NCI-H2081 treated with DMSO at 0.1 percent for 48 hours (cell line): Measurements from ENCODE around the gene DEPDC5.
"Not testable (repeated sequence)": the region's sequence is repeated elsewhere in the genome, so short reads cannot be mapped to it uniquely, and the experiment has no call there.

Source experiments
- DNase-seq: peaks from one replicate; lab custom pipeline; 2025; lab: John Stamatoyannopoulos, UW

The DEPDC5 gene

DNA sequence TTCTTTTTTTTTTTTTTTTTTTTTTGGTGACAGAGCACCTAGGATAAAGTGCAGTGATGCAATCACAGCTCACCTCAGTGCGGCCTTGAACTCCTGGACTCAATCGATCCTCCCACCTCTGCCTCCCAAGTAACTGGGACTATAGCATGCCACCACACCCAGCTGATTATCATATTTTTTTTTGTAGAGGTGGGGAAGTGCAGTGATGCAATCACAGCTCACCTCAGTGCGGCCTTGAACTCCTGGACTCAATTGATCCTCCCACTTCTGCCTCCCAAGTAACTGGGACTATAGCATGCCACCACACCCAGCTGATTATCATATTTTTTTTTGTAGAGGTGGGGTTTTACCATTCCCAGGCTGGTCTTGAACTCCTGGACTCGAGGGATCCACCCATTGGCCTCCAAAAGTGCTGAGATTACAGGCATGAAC lies 61.6 kb downstream of the DEPDC5 start:
- DNase-seq: not testable (repeated sequence)

DNA sequence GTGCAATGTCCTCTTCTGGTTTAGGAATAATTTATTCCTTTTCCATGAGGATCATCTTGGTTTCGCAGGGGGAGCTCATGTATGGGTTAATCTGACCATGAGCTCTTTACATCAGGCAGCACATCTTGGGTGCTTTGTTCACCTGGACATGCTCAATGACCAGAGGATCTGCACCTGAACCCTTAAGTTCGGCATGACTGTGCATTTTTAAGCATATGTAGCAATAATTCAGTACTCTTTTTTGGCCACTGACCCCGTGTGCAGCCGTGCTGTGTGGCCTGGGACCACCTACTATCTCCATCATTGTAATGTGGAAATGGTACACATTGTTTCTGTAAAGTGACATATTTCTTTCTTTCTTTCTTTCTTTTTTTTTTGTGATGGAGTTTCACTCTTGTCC lies 62.9 kb downstream of the DEPDC5 start:
- DNase-seq: no peak

DNA sequence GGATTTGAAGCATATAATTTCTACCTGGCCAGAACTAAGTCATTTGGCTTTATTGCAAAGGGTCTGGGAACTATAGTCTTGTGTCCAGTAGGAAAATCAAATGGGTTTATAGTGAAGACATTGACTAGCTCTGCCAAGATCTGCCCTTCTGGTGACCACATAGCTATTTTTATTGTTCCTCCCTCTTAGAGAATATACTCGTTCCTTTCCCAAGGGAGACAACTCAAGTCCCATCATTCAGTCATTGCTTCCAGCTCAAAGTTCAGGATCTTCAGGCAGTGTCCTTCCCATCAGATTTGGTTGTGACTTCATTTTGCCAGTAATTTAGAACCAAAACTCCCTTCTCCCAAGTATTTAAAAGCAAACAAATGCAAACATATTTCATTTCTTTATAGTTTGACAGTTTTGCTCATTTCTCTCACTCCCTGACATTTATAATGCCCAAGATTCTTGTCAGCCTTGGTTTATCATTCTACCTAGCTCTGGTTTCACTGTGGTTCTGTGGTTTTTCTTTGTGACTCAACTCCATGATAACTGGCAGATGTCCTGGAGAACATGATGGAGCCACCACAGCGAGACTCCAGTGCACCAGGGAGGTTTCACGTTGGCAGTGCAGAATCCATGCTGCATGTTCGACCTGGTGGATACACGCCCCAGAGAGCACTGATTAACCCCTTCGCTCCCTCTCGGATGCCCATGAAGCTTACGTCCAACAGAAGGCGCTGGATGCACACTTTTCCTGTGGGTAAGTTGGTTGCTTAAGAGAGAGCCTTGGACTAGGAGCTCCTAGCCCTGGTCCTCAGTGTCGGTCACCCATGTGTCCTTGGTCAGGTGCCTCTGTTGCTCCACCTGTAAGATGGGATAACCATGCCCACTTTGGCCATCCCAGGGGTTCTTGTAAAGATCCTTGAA lies 64.9 kb downstream of the DEPDC5 start:
- no peak for DNase-seq

DNA sequence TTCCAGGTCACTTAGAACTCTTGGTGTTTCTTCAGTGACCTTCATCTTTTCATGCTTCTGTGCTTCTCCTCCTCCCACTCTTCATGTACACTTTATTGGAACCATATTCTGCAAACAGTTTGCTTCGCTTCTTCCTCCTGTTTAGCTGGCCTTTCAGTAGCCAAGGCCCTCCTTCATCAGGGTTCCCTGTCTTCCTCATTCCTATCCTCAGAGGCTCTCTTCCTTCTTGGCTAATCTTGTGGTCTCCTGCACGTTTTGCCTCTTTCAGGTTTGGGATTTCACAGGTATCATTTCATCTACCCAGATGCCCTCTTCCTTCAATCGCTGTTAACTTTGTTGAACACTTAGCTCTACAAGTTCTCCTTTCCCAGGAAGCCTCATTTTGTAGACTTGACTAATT lies 66.8 kb downstream of the DEPDC5 start:
- no peak for DNase-seq

DNA sequence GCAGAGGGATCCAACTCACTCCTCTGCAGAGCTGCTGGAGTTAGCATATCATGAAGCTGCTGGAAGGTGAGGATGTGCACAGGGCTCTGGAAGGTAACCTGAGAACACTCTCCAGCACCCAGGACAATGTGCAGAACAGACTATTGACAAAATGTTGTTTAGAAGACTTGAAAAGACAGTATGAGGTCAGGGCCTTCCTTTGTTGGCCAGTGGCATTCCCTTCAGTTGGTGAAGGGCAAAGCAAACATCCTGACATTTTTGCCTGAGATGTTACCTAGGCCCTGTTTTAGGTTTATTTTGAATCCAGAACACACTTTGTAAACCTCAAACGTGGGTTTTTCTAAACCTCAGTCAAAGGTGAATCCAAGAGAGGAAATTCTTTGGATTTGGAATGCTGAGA lies 67.8 kb downstream of the DEPDC5 start:
- no peak for DNase-seq

DNA sequence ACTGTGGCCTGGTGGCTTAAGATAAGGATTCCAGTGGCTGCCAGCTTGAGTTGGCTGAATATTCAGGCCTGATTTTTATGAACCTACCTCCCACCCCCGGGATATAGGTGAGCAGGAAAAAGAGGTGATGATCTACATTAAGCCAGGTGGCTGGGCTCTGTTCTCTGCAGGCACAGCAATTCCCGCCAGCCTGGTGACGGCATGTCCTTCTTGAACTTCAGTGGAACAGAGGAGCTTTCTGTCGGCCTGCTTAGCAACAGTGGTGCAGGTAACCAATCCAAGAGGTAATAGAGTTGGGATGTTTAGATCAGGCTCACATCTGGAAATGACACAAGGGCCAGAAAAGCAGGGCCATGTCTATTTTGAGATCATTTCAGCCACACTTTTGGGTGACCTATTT lies 68.7 kb downstream of the DEPDC5 start:
- DNase-seq: no peak

DNA sequence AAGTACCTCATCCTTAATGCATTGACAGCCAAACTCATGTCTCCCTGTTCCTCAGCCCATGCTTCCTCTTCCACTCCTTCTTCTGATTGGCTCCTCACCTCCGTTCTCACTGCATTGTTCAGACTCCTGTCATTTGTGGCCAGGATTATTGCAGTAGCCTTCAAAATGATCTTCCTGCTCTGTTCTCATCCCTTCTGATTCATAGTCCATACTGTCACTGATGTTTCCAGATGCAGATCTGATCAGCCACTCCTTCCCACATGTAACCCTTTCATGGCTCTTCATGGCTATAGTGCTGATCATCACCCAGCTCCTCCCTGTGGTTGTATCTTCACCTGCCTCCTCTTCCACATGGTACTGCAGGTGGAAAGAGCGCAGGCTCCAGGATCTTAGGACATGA lies 71.7 kb downstream of the DEPDC5 start:
- DNase-seq: no peak

DNA sequence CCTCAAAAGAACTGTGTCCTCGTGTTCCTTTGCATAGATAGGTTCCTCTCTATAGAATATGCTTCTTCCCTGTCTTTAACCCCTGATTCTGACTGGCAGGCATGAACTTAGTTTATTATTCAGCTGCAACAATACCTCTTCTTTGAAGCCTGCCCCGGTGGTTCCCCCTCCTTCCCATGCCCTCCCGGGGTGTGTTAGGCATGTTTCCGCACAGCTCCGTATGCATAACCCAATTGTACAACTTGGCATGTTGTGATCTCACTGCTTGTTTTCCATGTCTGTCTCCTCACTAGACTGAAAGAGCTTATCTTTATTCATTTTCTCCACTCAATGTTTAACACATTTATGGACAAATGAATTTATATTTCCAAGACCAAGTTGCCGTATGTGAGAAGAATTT lies 72.6 kb downstream of the DEPDC5 start:
- no peak for DNase-seq

DNA sequence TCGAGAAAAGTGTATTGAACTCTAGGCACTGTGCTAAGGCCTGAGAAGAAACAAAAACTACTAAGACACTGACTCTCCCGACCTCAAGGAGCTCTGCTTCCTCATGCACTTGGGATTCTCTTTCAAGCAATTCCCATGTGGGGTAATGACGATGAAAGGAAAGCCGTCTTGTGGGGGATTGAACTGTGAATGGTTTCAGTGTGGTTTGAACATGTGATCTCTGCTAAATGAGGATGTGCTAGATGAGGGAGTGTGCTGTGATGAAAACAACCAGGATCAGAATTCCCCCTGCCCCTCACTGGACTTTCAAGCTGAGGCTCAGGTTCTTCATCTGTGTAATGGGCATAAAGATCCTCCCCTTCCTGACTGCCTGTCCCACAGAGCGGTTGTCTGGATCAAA lies 74.9 kb downstream of the DEPDC5 start:
- no peak for DNase-seq

DNA sequence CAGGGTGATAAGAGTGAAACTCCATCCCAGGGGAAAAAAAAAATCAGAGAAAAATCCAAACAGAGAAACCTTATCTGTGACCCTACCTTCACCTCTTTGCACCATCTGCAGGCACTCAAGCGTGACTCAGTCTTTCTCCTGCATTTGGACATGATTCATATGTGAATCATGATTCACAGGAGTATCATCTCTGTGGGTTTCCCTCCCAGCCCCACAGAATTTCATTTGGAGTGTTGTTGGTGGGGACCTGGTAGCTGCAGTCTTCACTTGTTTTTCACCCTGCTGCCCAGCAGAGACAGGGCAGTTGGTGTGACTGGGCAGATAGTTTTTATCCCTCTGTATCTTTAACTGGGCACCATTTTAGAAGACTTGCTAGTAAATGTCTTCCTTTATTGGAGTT lies 75.7 kb downstream of the DEPDC5 start:
- no peak for DNase-seq

DNA sequence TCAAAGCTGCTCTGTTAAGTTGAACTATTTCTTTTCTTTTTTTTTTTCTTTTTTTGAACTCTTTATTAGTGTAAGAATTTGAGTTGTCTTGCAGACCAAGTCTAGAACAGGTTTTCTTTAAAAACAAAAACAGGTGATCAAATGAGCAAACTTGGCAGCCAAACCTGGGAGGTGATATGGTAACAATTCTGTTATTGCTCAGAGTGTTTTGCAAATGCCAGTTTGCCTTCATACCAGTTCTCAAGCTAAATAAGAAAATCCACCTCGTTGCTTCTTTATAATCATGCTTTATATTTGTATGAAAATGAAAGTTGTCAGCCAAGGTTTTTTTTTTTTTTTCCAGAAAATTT lies 76.9 kb downstream of the DEPDC5 start:
- no peak for DNase-seq

DNA sequence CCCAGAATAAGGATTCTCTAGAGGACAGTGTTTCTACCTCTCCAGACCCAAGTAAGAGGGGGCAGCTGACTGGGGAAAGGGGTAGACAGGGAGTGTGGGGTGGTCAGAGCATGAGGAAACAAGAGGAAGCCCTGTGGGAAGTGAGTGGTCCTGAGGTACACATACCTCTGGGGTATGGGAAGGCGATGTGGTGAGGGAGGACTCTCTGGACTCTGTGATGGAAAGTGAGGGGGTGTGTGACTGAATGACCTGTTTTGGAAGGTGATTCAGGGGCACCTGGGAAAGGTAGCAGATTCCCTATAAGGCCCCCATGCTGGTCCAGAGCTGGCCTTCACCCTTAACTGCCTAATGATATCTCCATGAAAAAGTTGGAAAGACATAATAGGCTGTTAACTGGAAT lies 80.1 kb downstream of the DEPDC5 start:
- DNase-seq: no peak

DNA sequence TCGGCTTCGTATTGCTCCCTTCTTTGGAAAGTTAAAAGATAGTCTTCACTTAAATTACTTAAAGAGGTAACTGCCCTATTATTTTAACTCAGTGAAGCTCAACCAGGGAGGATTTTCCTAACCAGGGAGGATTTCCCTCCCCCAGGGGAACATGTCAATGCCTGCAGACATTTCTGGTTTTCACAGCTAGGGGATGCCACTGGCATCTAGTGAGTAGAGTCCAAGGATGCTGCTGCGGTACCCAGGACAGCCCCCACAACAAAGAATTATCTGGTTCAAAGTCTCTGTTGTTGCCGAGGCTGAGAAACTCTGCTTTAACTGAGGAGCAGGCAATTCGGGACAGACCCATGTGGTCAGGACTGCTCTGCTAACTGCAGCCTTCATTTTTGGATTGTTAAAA lies 82.2 kb downstream of the DEPDC5 start:
- DNase-seq: no peak

DNA sequence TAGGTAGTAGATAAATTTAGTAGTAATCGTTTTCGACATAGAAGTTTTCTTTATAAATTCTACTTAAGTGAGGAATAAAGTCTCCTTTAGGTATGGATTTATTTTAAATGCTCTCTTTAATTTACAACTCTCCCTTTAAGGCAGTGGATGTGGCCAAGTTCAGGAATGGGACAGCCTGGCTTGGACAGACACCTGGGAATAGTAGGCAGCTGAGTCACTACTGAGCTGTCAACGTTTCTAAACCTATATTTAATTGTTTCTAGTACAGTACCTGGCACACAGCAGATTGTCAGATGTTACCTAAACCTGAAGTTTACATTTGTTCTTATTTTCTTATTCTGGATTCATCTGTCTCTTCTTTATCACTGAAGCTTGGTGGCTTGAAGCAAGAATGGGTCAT lies 85.1 kb downstream of the DEPDC5 start:
- DNase-seq: no peak

DNA sequence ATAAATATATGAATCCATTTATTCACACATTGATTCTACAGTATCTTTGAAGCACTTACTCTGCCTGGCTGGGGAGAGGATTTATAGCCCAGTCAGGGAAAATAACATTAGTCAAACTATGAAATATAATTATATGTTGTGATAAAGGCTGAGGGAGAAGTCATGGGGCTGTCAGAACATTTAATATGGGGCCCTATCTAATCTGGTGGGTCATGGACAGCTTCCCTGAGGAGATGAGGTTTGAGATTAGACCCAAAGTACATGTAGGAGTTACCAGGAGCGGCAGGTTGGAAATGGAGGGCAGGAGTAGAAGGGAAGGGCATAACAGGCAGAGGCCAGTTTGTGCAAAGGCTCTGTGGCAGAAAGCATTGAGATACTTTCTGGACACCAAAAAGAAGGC lies 86.2 kb downstream of the DEPDC5 start:
- no peak for DNase-seq

DNA sequence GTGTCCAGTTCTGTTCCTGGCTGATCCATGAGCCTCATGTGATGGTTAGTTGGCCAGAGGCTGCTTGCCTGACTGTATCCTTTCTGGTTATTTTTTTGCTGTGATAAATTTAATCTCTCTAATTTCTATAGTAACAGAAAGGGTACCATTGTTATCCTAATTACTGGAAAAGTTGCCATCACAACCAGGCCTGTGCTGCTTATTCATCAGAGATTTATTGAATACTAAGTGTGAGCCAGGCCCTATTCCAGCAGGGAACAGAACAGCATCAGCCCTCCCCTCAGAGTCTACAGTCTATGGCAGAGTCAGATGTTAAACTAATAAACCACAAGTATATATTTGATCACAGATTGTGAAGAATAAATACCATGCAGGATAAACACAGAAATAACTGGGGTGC lies 86.8 kb downstream of the DEPDC5 start:
- no peak for DNase-seq

DNA sequence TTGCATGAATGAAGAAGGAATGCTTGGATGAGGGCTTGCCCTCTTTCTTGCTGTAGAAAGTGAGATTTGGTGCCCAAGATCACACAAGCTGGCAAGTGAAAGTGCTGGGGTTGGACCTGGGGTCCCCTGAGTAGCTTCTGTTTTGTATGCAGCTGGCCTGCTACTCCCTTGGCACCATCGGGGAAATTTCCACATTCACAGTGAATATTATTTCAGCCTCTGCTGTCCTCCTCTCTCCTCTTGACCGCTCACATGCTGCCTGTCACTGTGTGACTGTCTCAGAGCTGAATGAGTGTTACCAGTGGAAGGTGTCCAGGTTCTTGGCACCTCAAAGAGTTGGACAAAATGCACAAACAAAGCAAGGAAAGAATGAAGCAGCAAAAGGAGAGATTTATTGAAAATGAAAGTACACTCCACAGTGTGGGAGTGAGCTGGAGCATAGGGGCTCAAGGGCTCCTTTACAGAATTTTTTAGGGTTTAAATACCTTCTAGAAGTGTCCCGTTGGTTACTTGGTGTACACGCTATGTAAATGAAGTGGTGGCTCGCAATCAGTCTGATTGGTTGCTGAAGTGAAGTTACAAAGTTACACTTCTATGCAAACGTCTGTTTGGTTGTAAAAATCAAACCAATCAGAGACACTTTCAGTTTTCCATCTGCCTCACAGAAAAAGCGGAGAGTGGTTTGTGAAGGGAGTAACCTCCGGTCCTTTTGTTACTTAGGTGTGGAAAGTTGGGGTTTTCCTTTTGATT lies 87.4 kb downstream of the DEPDC5 start:
- DNase-seq: no peak

DNA sequence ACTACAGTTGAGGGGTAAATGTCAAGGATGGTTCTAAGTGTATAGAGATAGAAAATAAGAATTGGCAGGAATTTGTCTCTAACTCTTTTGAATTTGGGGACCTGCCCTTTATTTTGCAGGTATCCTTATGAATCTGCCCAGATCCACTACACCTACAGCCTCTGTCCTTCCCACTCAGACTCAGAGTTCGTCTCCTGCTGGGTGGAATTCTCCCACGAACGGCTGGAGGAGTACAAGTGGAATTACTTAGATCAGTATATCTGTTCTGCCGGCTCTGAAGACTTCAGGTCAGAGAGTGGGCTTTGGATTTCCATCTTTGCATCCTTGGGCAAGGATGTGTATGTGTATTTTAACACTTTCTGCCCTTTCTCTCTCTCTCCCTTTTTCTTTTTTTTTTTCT lies 89.7 kb downstream of the DEPDC5 start:
- no peak for DNase-seq

DNA sequence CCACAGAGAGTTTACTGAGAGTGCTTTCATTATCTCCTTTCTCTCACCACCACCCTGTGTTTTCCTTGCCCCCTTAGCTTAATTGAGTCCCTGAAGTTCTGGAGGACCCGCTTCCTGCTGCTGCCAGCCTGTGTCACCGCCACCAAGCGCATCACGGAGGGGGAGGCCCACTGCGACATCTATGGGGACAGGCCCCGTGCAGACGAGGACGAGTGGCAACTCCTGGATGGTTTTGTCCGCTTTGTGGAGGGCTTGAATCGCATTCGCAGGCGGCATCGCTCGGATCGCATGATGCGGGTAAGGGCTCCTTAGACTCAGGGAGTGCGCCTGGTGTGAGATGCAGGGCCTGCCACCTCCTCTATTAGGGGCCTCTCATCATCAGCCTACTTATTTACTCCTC lies 91.1 kb downstream of the DEPDC5 start:
- DNase-seq: no peak

DNA sequence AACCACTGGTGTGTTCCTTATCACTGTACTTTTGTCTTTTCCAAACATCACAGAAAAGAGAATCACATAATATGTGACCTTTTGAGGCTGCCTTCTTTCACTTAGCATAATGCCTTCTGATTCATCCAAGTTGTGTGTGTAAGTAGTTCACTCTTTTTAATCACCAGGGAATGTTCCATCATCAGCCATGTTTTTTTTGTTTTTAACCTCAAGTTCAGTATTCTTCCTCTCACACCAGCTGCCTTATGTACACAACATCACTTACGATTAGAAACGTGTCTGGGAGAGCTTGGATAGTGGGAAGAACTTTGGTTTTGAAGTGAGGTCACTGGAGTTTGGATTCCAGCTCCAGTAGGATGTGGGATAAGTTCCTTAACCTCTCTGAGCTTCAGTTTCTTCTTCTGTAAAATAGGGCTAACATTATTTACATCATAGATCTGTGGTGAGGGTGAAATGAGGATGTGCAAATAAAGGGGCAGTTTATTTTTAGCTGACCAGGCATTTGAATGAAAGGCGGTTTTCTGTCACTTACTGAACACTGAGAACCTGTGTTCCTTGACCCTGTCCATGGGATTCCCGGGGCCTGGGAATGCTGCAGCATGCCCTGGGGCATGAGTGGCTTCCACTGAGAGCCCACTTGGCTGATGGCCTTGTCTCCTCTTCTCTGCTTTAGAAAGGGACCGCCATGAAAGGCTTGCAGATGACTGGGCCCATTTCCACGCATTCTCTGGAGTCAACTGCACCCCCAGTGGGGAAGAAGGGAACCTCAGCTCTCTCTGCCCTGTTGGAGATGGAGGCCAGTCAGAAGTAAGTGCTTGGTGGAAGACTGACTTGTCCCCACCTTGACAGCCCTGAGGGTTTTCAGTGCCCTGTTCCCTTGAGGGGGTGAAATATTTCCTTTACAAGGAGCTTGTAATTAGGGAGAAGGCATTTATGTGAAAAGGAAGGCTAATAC lies 92.6 kb downstream of the DEPDC5 start:
- no peak for DNase-seq

DNA sequence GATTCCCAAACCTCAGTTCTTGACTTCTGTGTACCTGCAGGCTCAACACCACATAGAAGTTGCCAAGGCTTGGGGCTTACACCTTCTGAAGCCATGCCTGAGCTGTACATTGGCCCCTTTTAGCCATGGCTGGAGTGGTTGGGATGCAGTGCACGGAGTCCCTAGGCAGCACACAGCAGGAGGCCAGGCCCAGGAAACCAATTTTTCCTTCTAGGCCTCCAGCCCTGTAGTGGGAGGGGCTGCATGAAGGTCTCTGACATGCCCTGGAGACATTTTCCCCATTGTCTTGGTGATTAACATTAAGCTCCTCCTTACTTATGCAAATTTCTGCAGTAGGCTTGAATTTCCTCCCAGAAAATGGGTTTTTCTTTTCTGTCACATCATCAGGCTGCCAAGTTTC lies 94.6 kb downstream of the DEPDC5 start:
- DNase-seq: no peak

DNA sequence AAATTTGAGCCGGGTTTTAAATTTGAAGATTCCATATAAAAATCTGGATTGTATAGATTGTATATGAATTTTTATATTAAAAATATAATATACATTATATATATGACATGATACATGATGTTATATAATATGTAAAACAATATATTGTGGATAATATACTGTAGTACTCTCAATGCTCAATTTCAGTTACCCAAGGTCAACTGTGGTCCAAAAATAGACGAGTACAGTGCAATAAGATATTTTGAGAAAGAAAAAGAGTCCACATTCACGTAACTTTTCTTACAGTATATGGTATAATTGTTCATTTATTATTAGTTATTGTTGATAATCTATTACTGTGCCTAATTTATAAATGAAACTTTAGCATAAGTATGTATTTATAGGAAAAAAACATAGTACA lies 96.3 kb downstream of the DEPDC5 start:
- DNase-seq: no peak
